MV-4-11 (cell line): Measurements from ENCODE around the gene KATNB1.
A peak's percentile ranks its signal among the peaks of the same experiment; 100 is the strongest.
"Not testable (repeated sequence)": the region's sequence is repeated elsewhere in the genome, so short reads cannot be mapped to it uniquely, and the experiment has no call there.

Source experiments
- DNase-seq: peaks from one replicate; lab custom pipeline; 2025; lab: John Stamatoyannopoulos, UW

KATNB1 gene

DNA sequence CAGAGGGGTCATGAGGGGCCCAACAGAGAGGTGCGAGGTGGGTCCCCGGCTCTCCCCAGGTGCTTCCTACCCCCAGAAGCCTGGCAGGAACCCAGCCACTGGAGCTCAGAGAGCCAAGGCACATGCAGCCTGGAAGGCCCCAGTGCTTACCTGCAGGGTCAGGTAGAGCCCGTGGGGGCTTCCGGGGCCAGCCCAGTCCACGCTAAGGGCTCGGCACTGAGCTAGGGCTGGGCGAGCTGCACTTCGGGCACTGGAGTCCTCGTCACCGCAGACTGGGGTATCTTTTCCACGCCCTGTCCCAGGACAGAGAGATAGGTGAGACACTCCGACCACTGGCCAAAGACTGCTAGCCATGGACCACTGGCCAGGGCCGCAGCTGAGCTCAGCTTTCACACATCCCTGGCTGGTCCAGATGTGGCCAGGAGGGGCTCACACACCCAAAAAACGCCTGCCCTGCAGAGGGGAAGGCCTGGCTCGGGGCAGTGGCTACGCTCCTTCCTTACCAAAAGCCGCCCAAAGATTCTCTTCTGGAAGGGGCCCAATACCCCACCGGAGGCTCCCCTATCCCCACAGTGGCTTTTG lies 59.4 kb downstream of the KATNB1 start:
- DNase-seq, result no peak

DNA sequence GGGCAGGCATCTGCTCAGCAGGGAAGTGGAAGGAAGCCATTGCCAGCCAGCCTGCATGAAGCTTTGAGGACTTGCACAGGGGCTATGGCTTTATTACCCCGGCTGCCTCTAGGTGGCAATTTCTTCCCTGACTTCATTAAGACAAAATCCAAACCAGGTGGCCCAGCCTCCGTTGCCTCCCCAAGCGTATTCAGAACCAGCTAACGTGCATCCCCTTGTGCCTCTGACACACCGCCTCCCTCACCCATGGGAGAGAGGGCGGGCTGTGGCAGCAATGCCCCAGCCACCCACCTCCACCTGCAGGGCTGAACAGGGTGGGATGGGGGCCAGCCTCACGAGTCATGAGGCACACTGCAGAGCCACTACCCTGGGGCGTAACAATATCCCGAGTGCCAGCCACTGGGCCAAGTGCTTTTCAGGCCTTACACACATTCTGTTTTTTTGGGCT lies 59.9 kb downstream of the KATNB1 start:
- DNase-seq, result peak; percentile 46

DNA sequence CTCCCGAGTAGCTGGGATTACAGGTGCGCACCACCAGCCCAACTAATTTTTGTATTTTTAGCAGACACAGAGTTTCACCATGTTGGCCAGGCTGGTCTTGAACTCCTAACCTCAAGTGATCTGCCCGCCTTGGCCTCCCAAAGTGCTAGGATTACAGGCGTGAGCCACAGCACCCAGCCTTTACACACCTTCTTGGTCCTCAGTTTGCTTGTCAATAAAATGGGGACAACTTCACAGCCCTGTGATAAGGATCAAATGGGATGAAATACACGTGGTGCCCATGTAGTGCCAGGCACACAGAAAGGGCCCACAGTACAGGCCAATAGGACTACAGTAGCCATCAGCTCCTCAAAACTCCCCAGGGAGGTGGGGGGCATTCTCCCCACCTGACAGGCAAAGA lies 60.4 kb downstream of the KATNB1 start:
- not testable (repeated sequence) for DNase-seq

DNA sequence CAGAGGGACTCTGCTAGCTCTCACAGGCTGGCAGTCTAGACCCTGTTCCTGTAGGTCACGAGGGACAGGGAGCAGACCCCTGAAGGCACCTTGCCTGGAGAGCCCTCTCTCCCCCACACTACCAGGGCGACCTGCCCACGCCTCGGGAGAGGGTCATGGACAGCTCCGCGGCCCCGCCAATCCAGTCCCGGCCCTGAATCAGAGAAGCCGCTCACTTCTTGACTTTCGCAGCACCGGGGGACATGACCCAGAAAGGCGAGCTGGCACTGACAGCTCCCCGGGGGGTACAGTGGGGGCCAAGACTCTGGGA lies 61.6 kb downstream of the KATNB1 start:
- DNase-seq, result no peak

DNA sequence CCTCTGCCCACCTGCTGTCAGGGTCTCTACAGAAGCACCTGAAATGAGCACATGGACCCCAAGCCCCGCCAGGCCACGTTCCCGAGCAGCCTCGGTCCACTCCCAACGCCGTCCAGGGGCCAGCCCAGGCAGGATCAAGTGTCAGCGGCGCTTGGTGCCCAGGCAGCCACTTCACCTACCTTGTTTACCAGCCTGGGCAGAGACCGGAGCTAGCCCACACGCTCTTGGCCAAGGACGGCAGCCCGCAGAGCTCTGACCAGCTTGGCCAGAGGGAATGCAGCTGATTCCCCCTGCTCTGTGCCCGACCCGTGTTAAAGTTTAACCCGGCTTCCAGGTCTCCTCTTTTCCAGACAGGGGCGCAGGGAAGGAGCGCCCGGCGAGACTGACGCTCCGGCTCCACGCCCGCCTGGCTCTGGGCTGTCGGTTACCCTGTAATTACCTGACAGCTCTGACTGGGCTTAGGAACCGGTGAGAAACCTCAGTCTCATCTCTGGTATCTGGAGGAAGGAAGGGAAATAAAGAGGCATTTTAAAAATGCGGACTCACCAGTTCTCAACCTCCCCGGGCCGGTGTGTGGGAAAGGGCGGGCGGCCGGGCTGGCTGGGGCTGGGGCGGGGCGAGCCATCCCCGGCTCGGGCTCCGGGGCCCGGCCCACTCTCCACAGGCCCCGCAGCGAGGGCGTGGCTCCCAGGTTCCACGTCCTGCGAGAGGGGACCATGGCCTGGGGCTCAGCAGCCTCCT lies 62.1 kb downstream of the KATNB1 start:
- DNase-seq, result no peak

DNA sequence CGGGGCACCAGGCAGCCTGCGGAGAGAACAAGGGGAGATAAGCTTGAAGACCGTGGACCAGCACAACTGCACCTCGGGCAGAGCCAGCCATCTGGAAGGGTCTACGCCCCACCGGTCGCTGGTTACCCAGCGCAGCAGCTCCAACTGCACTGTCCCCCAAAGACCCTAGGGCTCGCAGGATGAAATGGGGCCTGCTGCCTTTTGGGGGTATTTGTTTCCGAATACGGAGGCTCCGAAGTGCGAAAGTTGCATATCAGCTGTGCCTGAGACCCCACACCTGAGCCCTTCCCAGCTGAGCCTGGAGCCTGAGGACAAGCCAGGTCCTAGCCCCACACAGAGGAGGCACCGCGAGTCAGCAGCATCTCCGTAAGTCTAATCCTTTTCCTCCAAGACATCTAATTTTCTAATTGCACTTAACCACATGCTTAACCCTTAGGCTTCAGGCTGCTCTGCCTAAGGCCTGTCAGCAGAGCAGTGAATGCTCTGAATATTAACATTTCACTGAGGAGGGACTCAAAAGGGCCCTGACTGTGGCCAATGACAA lies 62.8 kb downstream of the KATNB1 start:
- peak; percentile 1 for DNase-seq

DNA sequence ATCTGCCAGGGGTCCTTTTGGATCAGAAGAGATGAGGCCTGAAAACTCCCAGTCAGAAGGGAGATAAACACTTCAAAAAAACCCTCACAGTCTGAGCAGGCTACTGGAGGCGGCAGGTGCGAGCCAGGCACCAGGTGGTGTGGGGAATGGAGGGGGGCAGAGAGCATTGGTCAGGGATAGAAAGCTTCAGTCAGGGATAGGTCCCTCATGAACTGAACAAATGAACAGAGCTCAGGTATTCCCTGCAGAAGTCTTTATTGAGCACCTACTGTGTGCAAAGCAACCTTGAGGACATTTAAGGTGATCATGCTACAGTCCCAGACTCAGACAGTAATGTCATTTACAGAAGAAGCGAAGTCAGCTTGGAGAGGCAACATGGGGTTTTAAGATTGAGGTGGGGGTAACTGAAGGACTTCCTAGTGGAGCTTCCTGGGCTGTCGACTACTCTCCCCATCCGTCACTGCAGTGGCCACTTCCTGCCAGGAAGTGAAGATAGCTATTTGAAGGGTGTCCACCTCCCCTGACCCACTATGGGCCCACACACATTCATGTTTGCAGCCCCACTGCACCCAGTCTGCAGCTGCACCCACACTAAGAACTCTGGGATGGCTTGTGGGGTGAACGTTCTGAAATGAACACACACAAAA lies 63.5 kb downstream of the KATNB1 start:
- DNase-seq, result no peak

DNA sequence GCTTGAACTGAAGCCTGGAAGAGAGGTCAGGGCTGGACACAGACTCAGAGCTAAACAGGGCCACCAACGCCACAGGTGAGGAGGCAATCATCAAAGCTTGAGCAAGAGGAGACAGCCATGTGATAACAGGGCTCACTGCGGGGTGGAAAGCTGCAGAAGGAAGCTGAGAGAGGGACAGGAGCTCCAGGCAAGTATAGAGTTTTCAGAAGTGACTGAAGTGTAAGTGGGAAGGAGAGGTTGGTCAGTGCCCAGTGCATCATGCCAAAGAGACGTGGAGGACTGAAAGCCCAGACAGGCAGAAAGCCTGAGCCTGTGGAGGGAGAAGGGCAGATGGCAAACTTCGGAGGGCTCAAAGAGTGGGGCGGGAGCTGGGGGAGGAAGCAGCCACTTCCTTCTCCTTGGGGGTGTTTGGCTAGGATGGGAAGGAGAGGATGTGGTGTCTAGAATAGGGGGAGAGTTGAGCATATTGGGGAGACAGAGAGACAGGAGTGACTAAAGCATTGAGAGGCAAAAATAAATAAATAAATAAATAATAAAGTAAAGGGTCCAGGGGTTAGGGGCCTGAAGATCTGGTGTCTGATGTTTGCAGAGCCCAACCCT lies 64.1 kb downstream of the KATNB1 start:
- peak; percentile 39 for DNase-seq

DNA sequence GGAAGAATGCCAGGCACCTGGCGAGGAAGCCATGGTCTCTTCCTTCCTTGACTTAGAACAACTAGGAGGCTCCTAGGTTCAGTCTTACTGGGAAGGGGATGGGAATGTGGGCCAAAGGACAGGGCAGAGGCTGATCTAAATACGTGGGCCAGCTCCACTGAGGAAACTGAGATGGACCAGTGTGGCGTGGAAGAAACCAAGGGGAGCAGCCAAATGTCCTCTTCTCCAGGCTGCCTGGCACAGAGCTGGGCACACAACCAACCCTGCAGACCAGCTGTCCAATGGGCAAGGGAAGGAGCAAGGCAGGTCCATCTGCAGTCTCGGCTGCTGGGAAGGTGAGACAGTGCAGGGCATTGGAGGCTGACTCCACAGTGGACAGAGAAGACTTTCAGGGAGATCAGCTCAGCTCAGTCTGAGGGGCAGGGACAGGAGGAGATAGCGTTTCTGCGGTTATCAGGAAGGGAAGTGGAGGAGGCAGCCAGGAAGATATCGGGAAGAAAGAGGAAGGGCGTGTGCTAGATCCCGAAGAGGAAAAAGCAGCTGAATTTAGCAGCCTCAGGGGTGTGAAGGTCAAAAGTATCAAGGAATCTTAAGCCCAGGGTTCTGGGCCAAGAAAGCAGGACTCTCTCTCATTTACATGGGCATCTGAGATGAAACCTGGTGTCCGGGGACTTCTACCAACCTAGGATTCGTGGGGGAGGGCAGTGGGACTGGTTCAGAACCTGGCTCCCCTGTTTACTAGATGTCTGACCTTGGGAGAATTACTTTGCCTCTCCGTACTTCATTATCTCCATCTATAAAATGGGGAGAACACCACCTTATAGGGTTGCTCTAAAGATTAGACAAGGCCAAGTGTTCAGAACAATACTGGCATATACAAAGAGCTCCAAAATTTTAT lies 64.9 kb downstream of the KATNB1 start:
- DNase-seq, result peak; percentile 0

DNA sequence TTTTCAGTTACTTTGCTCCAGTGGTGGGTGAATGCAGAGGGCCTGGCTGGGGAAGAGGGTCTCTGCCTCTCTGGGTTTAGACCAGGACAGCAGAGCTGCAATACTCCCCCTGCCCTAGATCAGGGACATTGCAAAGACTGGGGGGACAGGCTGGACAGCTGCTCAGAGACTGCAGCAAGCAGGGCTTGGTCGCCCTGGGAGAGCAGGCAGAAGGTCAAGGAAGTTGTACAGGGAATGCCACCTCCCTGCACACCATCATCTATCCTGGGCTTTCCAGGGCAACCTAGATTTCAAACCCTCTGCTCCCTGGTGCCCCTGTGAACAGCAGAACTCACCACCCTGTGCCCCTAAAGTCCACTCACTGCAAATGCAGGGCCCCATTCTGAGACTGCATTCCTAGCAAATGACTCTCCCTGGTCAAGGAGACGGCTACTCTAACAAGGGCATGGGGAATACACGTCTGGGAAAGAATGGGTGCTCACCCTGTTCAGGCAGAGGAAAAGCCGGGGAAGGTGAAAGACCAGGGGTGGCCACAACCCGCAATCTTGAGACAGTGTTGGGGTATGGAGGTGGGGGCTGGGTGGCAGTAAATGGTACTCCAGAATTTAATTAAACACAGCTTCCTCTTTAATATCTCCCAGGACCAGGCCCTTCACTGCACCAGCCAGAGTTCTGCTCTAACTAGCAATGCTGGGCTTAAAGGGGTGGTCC lies 65.7 kb downstream of the KATNB1 start:
- no peak for DNase-seq

DNA sequence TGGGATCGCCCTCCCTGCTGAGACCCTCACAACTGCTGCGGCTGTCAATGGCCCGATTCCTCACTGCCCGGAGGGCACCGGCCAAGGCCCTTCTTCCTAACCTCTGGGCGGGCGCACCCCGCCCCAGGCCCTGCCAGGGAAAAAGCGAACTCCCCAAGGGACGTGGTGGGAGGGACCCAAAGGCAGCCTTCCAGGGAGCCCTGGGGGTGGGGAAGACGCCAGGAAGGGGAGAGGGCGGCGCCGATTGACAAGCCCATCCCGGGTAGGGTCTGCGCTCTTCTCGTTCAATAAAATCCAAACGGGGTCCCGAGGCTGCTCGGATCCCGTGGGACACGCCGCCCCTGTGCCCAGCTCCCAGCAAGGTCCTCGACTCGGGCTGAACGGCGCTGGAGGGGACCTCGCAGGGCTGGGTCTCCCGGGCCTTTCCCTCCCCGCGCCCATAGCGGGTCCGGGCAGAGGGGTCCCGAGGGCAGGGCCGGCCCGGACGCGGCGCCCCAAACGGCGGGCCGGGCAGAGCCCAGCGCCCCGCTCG lies 66.3 kb downstream of the KATNB1 start:
- DNase-seq, result no peak

DNA sequence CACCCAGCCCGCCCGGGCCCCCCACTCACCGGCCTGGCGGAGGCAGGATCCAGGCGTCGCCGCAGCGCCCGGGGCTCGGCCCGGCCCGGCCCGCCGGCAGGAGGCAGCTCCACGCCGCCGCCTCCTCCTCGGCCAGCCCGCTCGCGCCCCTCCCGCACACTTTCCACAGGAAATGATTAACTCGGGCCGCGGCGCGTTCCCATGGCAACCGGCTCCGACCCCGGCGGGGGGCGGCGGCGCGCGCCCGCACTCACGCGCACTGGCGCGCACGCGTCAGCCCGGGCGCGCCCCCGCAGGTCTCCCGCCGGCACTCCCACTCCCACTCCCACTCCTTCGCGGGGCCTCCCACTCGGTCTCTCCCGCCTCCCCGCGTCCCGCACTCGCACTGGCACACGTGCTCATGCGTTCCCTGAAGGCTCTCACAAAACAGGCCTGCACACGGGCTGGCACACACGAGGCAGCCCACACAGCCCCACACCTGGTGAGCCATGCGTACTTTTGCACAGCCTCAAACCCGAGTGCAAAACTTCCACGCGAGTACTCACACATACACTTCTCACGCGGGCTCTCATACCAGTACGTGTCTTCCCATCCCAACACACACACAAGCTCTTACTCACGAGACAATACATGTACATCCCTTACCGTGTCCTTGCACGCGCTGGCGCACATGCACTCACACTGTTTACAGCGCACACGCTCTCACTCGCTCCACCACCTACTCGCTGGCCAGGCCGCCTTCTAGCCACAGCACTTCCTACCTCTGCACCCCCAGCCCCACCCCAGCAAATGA lies 67.0 kb downstream of the KATNB1 start, which contains the start of gene KIFC3:
TSS of gene KIFC3 (minus strand) at position 151 of the 793 bp plus-strand sequence. CDS start 4,248 bp downstream, outside the sequence.
- DNase-seq, result peak; percentile 44

DNA sequence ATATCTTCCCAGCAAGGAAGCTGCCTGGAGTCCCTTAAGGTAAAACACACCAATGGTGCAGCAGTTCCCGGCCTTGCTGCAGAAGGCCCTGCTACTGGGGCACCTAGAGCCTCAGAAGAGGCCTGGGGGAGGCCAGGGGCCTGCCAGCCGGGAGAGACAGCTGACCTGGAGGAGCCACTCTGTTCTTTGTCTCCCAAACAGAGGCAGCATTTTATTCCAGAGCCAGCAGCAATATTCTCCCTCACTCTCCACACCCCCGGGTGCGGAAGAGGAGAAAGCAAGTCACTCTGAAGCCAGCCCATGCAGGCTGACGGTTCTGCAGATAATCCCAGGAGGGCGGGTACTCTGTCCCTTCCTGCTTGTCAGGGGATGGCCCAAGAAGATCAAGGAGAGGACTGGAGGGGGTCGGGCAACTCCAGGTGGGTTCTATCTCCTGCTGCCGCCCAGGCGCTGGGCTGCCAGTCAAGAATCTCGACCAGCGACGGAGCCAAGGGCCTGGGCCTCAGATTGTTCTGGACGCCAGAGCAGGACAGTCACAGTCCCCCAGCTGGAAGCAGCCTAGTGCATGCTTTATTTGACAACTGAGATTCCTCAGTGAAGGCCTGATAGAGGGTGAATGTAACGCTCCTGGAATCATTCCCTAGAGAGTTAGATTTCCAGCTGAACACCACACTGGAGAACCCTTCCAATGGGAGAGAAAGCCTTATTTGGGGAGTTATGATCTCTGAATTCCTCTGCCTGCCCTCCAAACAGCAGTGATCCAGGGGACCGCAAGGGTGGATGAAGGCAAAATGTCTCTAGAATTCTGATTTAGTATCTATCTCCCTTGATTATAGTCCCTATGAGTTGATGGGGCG lies 67.8 kb downstream of the KATNB1 start:
- DNase-seq, result no peak

DNA sequence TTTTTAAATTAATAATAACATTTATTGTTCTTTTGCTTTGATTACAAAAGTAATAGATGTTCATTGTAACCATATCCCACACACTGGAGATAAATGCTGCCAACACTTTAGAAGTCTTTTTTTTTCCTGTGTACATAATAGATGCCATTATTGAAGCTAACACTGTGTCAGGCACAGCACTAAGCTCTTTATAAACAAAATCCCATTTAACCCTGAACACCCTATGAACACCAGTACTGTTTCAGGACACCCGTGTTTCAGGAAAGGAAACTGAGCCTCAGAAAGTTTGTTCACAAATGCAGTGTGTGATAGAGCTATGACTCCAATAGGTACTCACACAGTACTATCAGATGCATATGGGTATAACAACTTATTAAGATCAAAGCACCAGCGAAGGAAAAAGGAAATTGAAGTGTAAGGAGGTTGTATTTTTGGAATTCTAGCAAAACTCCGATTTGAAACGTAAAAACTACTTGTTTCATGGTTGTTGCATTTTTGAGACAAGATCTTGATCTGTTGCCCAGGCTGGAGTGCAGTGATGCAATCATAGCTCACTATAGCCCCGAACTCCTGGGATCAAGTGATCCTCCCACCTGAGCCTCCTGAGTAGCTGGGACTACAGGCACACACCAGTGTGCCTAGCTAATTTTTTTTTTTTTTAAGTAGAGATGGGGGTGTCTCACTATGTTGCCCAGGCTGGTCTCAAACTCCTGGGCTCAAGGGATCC lies 68.7 kb downstream of the KATNB1 start:
- no peak for DNase-seq

DNA sequence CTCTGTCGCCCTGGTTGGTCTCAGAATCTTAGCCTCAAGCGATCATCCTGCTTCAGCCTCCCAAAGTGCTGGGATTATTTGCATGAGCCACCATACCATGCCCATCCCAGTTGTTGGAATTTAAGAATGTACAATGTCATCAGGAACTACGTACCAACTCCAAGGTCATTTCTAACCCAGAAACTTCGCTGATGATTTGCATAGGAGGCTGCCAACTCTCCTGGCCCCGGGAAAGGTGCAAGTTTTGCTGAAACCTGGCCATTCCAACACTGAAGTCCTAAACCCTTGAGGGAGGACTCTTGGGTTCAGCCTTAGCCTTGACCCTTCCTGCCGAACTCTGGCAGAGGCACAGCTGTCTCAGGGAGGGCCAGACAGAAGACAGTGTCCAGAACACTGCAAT lies 69.6 kb downstream of the KATNB1 start:
- no peak for DNase-seq
